H1 (cell line): Measurements from ENCODE around the gene MCF2L2. TPM values are rescaled to one million over a fixed set of nuclear protein-coding genes. Genes with fewer than 3 reads are reported as not detected.

Source experiments
- CTCF ChIA-PET: fragments of 300-600 bp; sonication (Branson Sonifier 250); formaldehyde crosslinking; loops from one replicate; lab custom pipeline; 2021; ENCODE audit not compliant: partially characterized antibody; lab: Charles Lee
- POLR2A ChIA-PET: fragments of 300-600 bp; sonication (Branson Sonifier 250); formaldehyde crosslinking; loops from one replicate; lab custom pipeline; 2021; ENCODE audit warnings: inconsistent platforms; ENCODE audit not compliant: partially characterized antibody; lab: Charles Lee
- DNase-seq, 2 experiments: peaks; one replicate each; pipeline versions ENCODE4 v3.0.0 to v3.0.0-alpha.2; 2010 to 2022; ENCODE audit warnings: low spot score in 2 of 2, low read depth in 1 of 2, mixed read lengths in 1 of 2
- FAIRE-seq: peaks from 2 replicates; lab custom pipeline; 2011; peaks lifted over from hg19 to GRCh38; lab: Jason Lieb, UNC
- H2AFZ ChIP-seq: 2 replicates; pipeline ENCODE4 v1.8.1; 2012; ENCODE audit warnings: low read length, inconsistent platforms
- H2AK5ac ChIP-seq: 2 replicates; pipeline ENCODE4 v1.6.1; 2013; ENCODE audit warnings: low read depth, low read length
- H2BK120ac ChIP-seq: replicated peaks from 2 replicates; pipeline ENCODE3; 2013; ENCODE audit warnings: low read depth, low read length, inconsistent platforms
- H2BK12ac ChIP-seq: 2 replicates; pipeline ENCODE4 v1.6.1; 2013; ENCODE audit warnings: low read depth, low read length
- H2BK15ac ChIP-seq: 2 replicates; pipeline ENCODE4 v1.6.1; 2013; ENCODE audit warnings: low read length
- H2BK20ac ChIP-seq: 2 replicates; pipeline ENCODE4 v1.6.1; 2013; ENCODE audit warnings: low read length
- H2BK5ac ChIP-seq: 2 replicates; pipeline ENCODE4 v1.6.1; 2013; ENCODE audit warnings: low read depth, low read length
- H3K14ac ChIP-seq: 2 replicates; pipeline ENCODE4 v1.6.1; 2013; ENCODE audit warnings: inconsistent platforms; ENCODE audit not compliant: insufficient read length
- H3K18ac ChIP-seq: 2 replicates; pipeline ENCODE4 v1.6.1; 2013; ENCODE audit warnings: low read length; ENCODE audit errors: extremely low read depth
- H3K23ac ChIP-seq: 2 replicates; pipeline ENCODE4 v1.6.1; 2013; ENCODE audit warnings: inconsistent platforms; ENCODE audit not compliant: insufficient read length
- H3K23me2 ChIP-seq: 2 replicates; pipeline ENCODE4 v1.6.1; 2013; ENCODE audit warnings: low read depth, low read length
- H3K27ac ChIP-seq: 2 replicates; pipeline ENCODE4 v1.6.1; 2011; ENCODE audit warnings: low read depth, low read length, inconsistent platforms
- H3K27me3 ChIP-seq, 4 experiments: replicated peaks in 1 of 4; 1 replicate in 1 of 4; 2 replicates in 3 of 4; pipeline versions ENCODE4 v1.6.1 to v1.8.1; 2011 to 2013; ENCODE audit warnings: low read length in 3 of 4, mild to moderate bottlenecking in 3 of 4, inconsistent platforms in 2 of 4, mixed read lengths in 2 of 4, moderate library complexity in 1 of 4; ENCODE audit not compliant: control insufficient read depth in 3 of 4, insufficient read depth in 3 of 4; ENCODE audit errors: extremely low read depth in 1 of 4
- H3K36me3 ChIP-seq, 4 experiments: 2 replicates each; pipeline versions ENCODE4 v1.6.1 to v1.8.1; 2011 to 2013; ENCODE audit warnings: mild to moderate bottlenecking in 4 of 4, low read length in 3 of 4, moderate library complexity in 2 of 4, control low read depth in 1 of 4, inconsistent platforms in 1 of 4; ENCODE audit not compliant: insufficient read depth in 4 of 4, control insufficient read depth in 2 of 4
- H3K4ac ChIP-seq: replicated peaks from 2 replicates; pipeline ENCODE3; 2013; ENCODE audit warnings: low read length, low read depth, mixed read lengths, inconsistent platforms; ENCODE audit not compliant: insufficient read length
- H3K4me1 ChIP-seq, 4 experiments: replicated peaks in 1 of 4; 1 replicate in 1 of 4; 2 replicates in 3 of 4; pipeline versions ENCODE4 v1.6.1 to v1.8.1; 2011 to 2013; ENCODE audit warnings: low read length in 3 of 4, inconsistent platforms in 2 of 4, mixed read lengths in 1 of 4; ENCODE audit not compliant: insufficient read depth in 4 of 4, control insufficient read depth in 3 of 4
- H3K4me2 ChIP-seq, 2 experiments: 2 replicates each; pipeline versions ENCODE4 v1.6.1 to v1.8.1; 2011 to 2013; ENCODE audit warnings: low read depth in 2 of 2, low read length in 2 of 2, control low read depth in 1 of 2, inconsistent platforms in 1 of 2, mild to moderate bottlenecking in 1 of 2; ENCODE audit not compliant: insufficient read depth in 1 of 2
- H3K4me3 ChIP-seq, 4 experiments: fragments of 200-600, 300-600 bp in 1 of 4; sonication (generic), shearing (Covaris generic), sonication (Bioruptor Twin) in 1 of 4; 2 replicates each; pipeline versions ENCODE4 v1.5.1 to v1.8.1; 2011 to 2016; ENCODE audit warnings: low read length in 4 of 4, low read depth in 3 of 4, control low read depth in 2 of 4, inconsistent platforms in 2 of 4, mild to moderate bottlenecking in 2 of 4, mixed read lengths in 1 of 4, moderate library complexity in 1 of 4; ENCODE audit not compliant: insufficient read depth in 2 of 4; ENCODE audit errors: extremely low read depth in 1 of 4
- H3K56ac ChIP-seq: replicated peaks from 2 replicates; pipeline ENCODE3; 2013; ENCODE audit warnings: low read depth, mild to moderate bottlenecking, mixed read lengths, low read length, inconsistent platforms; ENCODE audit not compliant: insufficient read length
- H3K79me1 ChIP-seq: 2 replicates; pipeline ENCODE4 v1.6.1; 2013; ENCODE audit warnings: low read depth, low read length, control low read depth
- H3K79me2 ChIP-seq, 2 experiments: 2 replicates each; pipeline versions ENCODE4 v1.6.1 to v1.8.1; 2012 to 2013; ENCODE audit warnings: low read length in 2 of 2, mild to moderate bottlenecking in 2 of 2, inconsistent platforms in 1 of 2; ENCODE audit not compliant: insufficient read depth in 2 of 2, control insufficient read depth in 1 of 2
- H3K9ac ChIP-seq, 4 experiments: replicated peaks in 1 of 4; 1 replicate in 1 of 4; 2 replicates in 3 of 4; pipeline versions ENCODE4 v1.6.1 to v1.8.1; 2011 to 2013; ENCODE audit warnings: low read depth in 3 of 4, low read length in 3 of 4, control low read depth in 2 of 4, mild to moderate bottlenecking in 2 of 4, moderate library complexity in 2 of 4, inconsistent platforms in 1 of 4; ENCODE audit errors: extremely low read depth in 1 of 4
- H3K9me3 ChIP-seq, 2 experiments: 2 replicates each; pipeline versions ENCODE4 v1.6.1 to v1.8.1; 2012 to 2013; ENCODE audit warnings: mild to moderate bottlenecking in 2 of 2, moderate library complexity in 2 of 2, control low read depth in 1 of 2, inconsistent platforms in 1 of 2, low read depth in 1 of 2, low read length in 1 of 2, mixed read lengths in 1 of 2; ENCODE audit not compliant: insufficient read depth in 2 of 2
- H4K20me1 ChIP-seq, 2 experiments: replicated peaks in 1 of 2; 2 replicates each; pipeline versions ENCODE3 to v1.8.1; 2011 to 2013; ENCODE audit warnings: inconsistent platforms in 2 of 2, low read length in 2 of 2, mild to moderate bottlenecking in 1 of 2; ENCODE audit not compliant: insufficient read depth in 2 of 2, control insufficient read depth in 1 of 2
- H4K5ac ChIP-seq: 2 replicates; pipeline ENCODE4 v1.6.1; 2013; ENCODE audit warnings: low read length, low read depth, mixed read lengths, inconsistent platforms; ENCODE audit not compliant: insufficient read length
- H4K8ac ChIP-seq: 2 replicates; pipeline ENCODE4 v1.8.0; 2013; ENCODE audit warnings: mild to moderate bottlenecking, moderate library complexity, low read length, inconsistent platforms; ENCODE audit not compliant: insufficient read depth; ENCODE audit errors: extremely low read depth
- H4K91ac ChIP-seq: replicated peaks from 2 replicates; pipeline ENCODE3; 2013; ENCODE audit warnings: low read length, mixed read lengths, inconsistent platforms; ENCODE audit not compliant: insufficient read length
- ASH2L ChIP-seq: fragments of 200-600, 300-600 bp; sonication (generic); IDR thresholded peaks from one replicate; pipeline ENCODE4 v1.7.1; 2017; ENCODE audit warnings: low read length
- CHD1 ChIP-seq: IDR thresholded peaks from 2 replicates; pipeline ENCODE4 v1.6.1; 2012; ENCODE audit warnings: low read depth, low read length, improper control_type of control experiment
- KDM5A ChIP-seq: fragments of 200-600 bp; IDR thresholded peaks from 2 replicates; pipeline ENCODE4 v1.7.1; 2012; ENCODE audit warnings: mild to moderate bottlenecking, low read length, inconsistent platforms, mixed read lengths
- POLR2A ChIP-seq, 2 experiments: IDR thresholded peaks; 1 replicate in 1 of 2; 2 replicates in 1 of 2; pipeline ENCODE4 v1.6.1; 2011; ENCODE audit warnings: low read depth in 2 of 2, low read length in 2 of 2, mild to moderate bottlenecking in 2 of 2; ENCODE audit errors: control extremely low read depth in 1 of 2
- POLR2AphosphoS5 ChIP-seq: IDR thresholded peaks from 2 replicates; pipeline ENCODE4 v1.6.1; 2011; ENCODE audit warnings: low read depth, low read length
- POU5F1 ChIP-seq: IDR thresholded peaks from 2 replicates; pipeline ENCODE4 v1.6.1; 2011; ENCODE audit warnings: low read depth, mild to moderate bottlenecking, low read length, moderate library complexity
- SIN3A ChIP-seq, 2 experiments: IDR thresholded peaks in 1 of 2; conservative IDR thresholded peaks in 1 of 2; 2 replicates each; pipeline ENCODE4 v1.6.1; 2011 to 2012; ENCODE audit warnings: low read length in 2 of 2, improper control_type of control experiment in 1 of 2, low read depth in 1 of 2, mild to moderate bottlenecking in 1 of 2
- SP4 ChIP-seq: IDR thresholded peaks from 2 replicates; pipeline ENCODE4 v1.6.1; 2012; ENCODE audit warnings: low read length, inconsistent platforms
- TAF1 ChIP-seq: IDR thresholded peaks from 2 replicates; pipeline ENCODE4 v1.6.1; 2011; ENCODE audit warnings: mild to moderate bottlenecking, low read depth, low read length
- WGBS, 2 experiments: shearing (Covaris generic) in 1 of 2; methylation state at CpG; one replicate each; pipeline versions ENCODE4 v1.1.6 to v1.1.7; 2013 to 2015; ENCODE audit warnings: low lambda C conversion rate in 2 of 2, mixed read lengths in 2 of 2, inconsistent platforms in 1 of 2, low coverage in 1 of 2, missing lambda C conversion rate in 1 of 2; ENCODE audit not compliant: insufficient replicate concordance in 2 of 2, insufficient coverage in 1 of 2, insufficient read length in 1 of 2; ENCODE audit errors: extremely low coverage in 1 of 2, missing lambda C conversion rate in 1 of 2; 5-methylcytosine and 5-hydroxymethylcytosine counted together
- polyA plus RNA-seq, 7 experiments: library from polyadenylated mRNA; depleted of rRNA in 3 of 7; stranded (reverse) in 5 of 7; unstranded in 2 of 7; fragments of >200 nt in 5 of 7; fragments of 200-250 nt in 2 of 7; gene quantifications; 1 replicate in 5 of 7; 2 replicates in 1 of 7; 4 replicates in 1 of 7; pipeline versions ENCODE4 v1.2.1 to v1.2.3, GENCODE V29; 2011 to 2013; ENCODE audit warnings: missing spikeins in 2 of 7, mixed read lengths in 2 of 7
- total RNA-seq: library from RNA; stranded (reverse); fragmentation: NEBNext Ultra II Directional; extraction: Animal tissue kit (Norgen Biotek cat#: 25700); gene quantifications from 2 replicates; pipeline ENCODE4 v1.2.1, GENCODE V29; 2021
- TF ChIP-seq, protein P1 (sequence below): IDR thresholded peaks from 2 replicates; pipeline ENCODE4 v1.6.1; 2012; ENCODE audit warnings: inconsistent platforms

The MCF2L2 gene
- total and polyA plus RNA-seq, 2 of the 8 experiments (the other 6 are each of a cell fraction or from before 2014, with no cell fraction given): 4.1 to 13.7 TPM

GRCh38 chr3:183447206-183448001 lies 19.0 kb upstream of the MCF2L2 start:
- H2BK5ac ChIP-seq: peak overlapping the region; percentile 97
- peak; percentile 83 for FAIRE-seq
- TF ChIP-seq KDM5A (no peak; the same call in 1 of the 2 replicates), POLR2AphosphoS5 (peak; percentile 97), TAF1 (peak; percentile 94), SP4 (peak; percentile 78), SIN3A (conservative IDR thresholded peaks at IDR 0.05 in 1 of 2, IDR thresholded peaks at IDR 0.05 in 1 of 2; ENCODE audit: low read depth in 1 of 2, low read length in 2 of 2) (peak; percentile 72 to 85; a peak in 2 of 4 replicates), POU5F1 (no peak), ASH2L (peak; percentile 93), POLR2A (IDR thresholded peaks at IDR 0.05; ENCODE audit: control extremely low read depth in 1 of 2, low read depth in 2 of 2, low read length in 2 of 2) (peak; percentile 93 to 97), CHD1 (no peak)
- TF ChIP-seq, protein P1, sequence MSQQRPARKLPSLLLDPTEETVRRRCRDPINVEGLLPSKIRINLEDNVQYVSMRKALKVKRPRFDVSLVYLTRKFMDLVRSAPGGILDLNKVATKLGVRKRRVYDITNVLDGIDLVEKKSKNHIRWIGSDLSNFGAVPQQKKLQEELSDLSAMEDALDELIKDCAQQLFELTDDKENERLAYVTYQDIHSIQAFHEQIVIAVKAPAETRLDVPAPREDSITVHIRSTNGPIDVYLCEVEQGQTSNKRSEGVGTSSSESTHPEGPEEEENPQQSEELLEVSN: 0 out of 2 replicates have a peak, but pooled peaks have one; percentile 13

More at GRCh38 chr3:183447206-183448001, 19.0 kb upstream of the MCF2L2 start:
- H3K9me3 ChIP-seq: no peaks in the 10 kb centered on the region
- H3K4me1 ChIP-seq: no peaks in the 10 kb centered on the region
- peak overlapping the region; percentile 99 for H3K18ac ChIP-seq
- peaks cover 5% of the 10 kb centered on the region; the same call in 1 of the 2 replicates for H3K23me2 ChIP-seq
- H3K79me1 ChIP-seq: no peaks in the 10 kb centered on the region
- H2BK15ac ChIP-seq: peak overlapping the region; percentile 99
- POLR2A ChIA-PET: interaction anchor here (0.7 to 2.5 kb wide), 6 partner anchors 9 to 193 kb away, joined by 3 to 14 read pairs (median 3); partner anchors contain the start of gene MCF2L2
- H3K79me2 ChIP-seq: peaks cover 0 to 30% of the 10 kb centered on the region in 2 experiments; a peak in 3 of 4 replicates
- H3K23ac ChIP-seq: no peak overlapping the region
- no peak overlapping the region for H3K14ac ChIP-seq
- WGBS, 2 experiments: 1% methylated on average over 53 of the region's 54 CpGs; no CpG with 5 or more reads in 1 of the 2 experiments
- H3K36me3 ChIP-seq: peaks cover 0 to 3% (median 0%) of the 10 kb centered on the region in 4 experiments; a peak in 3 of 8 replicates
- H3K27ac ChIP-seq: peak overlapping the region; percentile 67; the same call in 1 of the 2 replicates
- no peaks in the 10 kb centered on the region for H3K27me3 ChIP-seq
- 0 out of 2 replicates have a peak overlapping the region, but pooled peaks have one; percentile 25 for H2BK20ac ChIP-seq
- H4K20me1 ChIP-seq: no peaks in the 10 kb centered on the region
- H2AFZ ChIP-seq: peak overlapping the region; percentile 90
- H2BK12ac ChIP-seq: peak overlapping the region; percentile 94; the same call in 1 of the 2 replicates
- H3K4ac ChIP-seq: peak overlapping the region; percentile 96
- peak; percentile 94 to 95 for DNase-seq
- no peak overlapping the region for H2BK120ac ChIP-seq
- H3K4me3 ChIP-seq: peak overlapping the region; percentile 80 to 95 (median 92)
- CTCF ChIA-PET: interaction anchor here (0.5 to 1.4 kb wide), 7 partner anchors 15 to 317 kb away, joined by 3 to 4 read pairs (median 3); no protein-coding TSS in a partner anchor
- H3K9ac ChIP-seq: peak overlapping the region in 3 of 4 experiments; percentile 53 to 83 (median 81); a peak in 6 of 7 replicates
- peak overlapping the region; percentile 89 for H4K8ac ChIP-seq
- H3K4me2 ChIP-seq: peak overlapping the region; percentile 65 to 67
- peak overlapping the region; percentile 98 for H4K5ac ChIP-seq
- H3K56ac ChIP-seq: peak overlapping the region; percentile 98
- H4K91ac ChIP-seq: peak overlapping the region; percentile 97
- H2AK5ac ChIP-seq: no peak overlapping the region
